ENCODE measurements around the gene KCNH5.

DNA sequence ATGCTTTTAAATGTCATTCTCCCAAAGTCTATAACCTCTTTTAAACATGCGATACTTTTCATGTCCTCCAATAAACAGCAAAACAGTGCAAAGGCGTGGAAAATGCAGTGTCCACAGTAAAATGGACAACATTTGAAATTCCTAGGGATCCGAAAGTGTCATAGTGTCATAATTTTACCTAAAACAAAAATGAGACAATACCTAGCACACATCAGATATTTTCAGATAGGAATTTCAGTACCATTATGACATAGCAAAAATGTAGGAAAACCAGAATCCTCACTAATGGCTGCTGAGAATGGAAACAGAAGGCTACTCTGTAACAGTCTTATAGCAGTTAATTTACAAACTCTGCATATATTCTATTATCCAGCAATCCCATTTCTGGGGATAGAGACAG is 33.1 kb downstream of the KCNH5 start:
- TF ChIP-seq, protein P1, sequence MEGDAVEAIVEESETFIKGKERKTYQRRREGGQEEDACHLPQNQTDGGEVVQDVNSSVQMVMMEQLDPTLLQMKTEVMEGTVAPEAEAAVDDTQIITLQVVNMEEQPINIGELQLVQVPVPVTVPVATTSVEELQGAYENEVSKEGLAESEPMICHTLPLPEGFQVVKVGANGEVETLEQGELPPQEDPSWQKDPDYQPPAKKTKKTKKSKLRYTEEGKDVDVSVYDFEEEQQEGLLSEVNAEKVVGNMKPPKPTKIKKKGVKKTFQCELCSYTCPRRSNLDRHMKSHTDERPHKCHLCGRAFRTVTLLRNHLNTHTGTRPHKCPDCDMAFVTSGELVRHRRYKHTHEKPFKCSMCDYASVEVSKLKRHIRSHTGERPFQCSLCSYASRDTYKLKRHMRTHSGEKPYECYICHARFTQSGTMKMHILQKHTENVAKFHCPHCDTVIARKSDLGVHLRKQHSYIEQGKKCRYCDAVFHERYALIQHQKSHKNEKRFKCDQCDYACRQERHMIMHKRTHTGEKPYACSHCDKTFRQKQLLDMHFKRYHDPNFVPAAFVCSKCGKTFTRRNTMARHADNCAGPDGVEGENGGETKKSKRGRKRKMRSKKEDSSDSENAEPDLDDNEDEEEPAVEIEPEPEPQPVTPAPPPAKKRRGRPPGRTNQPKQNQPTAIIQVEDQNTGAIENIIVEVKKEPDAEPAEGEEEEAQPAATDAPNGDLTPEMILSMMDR (IDR thresholded peaks at IDR 0.05): no peak
- no peak for TF ChIP-seq EP300 (IDR thresholded peaks at IDR 0.05; ENCODE audit: low read depth)
